Measurements from ENCODE around the gene LNPK. TPM values are rescaled to one million over a fixed set of nuclear protein-coding genes. Genes with fewer than 3 reads are reported as not detected.

LNPK gene
- total and polyA plus RNA-seq, 2 of the 4 experiments (the other 2 are of a cell fraction): 18.7 to 48.6 TPM

GRCh38 chr2:175932675-175933074 is 69.4 kb downstream of the LNPK start:
- POLR2A ChIA-PET (ENCODE audit: unreplicated experiment): no interaction called here
- H3K18ac ChIP-seq (ENCODE audit: low read depth, low read length): no peak overlapping the region
- CTCF ChIA-PET: no interaction called here
- no peak overlapping the region for H2AK9ac ChIP-seq (replicated peaks; ENCODE audit: low read depth, low read length, poor library complexity)
- dilution Hi-C loops (cut with HindIII; ENCODE audit: low sequenced_read_pairs, unreplicated experiment): no loop called here
- no peak overlapping the region for H2BK20ac ChIP-seq (ENCODE audit: low read depth, low read length)
- H4K91ac ChIP-seq (ENCODE audit: insufficient read depth, low read depth, low read length): no peak overlapping the region
- H2AFZ ChIP-seq (replicated peaks; ENCODE audit: low read length, poor library complexity): no peak overlapping the region
- no peaks in the 10 kb centered on the region for H3K27me3 ChIP-seq (ENCODE audit: control insufficient read depth, insufficient read depth, low read length)
- BruUV-seq (replicated peaks): no TSS peak
- H3K79me1 ChIP-seq (ENCODE audit: low read depth in 1 of 2, low read length in 2 of 2): no peaks in the 10 kb centered on the region
- DNase-seq (no peak), ATAC-seq (ENCODE audit: low read depth) (no peak)
- no peak overlapping the region for H2BK5ac ChIP-seq (ENCODE audit: low read depth, low read length, poor library complexity, severe bottlenecking)
- no peak overlapping the region for H4K5ac ChIP-seq (ENCODE audit: low read depth, low read length)
- H4K20me1 ChIP-seq (ENCODE audit: insufficient read depth, low read length): no peaks in the 10 kb centered on the region
- H3K23ac ChIP-seq (ENCODE audit: low read depth, low read length): no peak overlapping the region
- H3K4ac ChIP-seq (ENCODE audit: low read depth, low read length): no peak overlapping the region
- no peak overlapping the region for H2AK5ac ChIP-seq (ENCODE audit: low read depth, low read length)
- no peak overlapping the region for H3K4me2 ChIP-seq (ENCODE audit: low read depth, low read length)
- no peak overlapping the region for H2BK15ac ChIP-seq (ENCODE audit: low read depth, low read length)
- H3K36me3 ChIP-seq (ENCODE audit: control insufficient read depth, insufficient read depth, low read length): peaks cover 3% of the 10 kb centered on the region; the same call in 1 of the 2 replicates
- H4K8ac ChIP-seq (ENCODE audit: low read depth in 2 of 2, low read length in 2 of 2): no peak overlapping the region
- no peak overlapping the region for H3K9ac ChIP-seq (ENCODE audit: low read depth, low read length)
- TF ChIP-seq MAFK (IDR thresholded peaks at IDR 0.05; ENCODE audit: low read depth, low read length): no peak
- TF ChIP-seq RAD21 (IDR thresholded peaks at IDR 0.05; ENCODE audit: low read length): no peak
- no peak for TF ChIP-seq CTCF (conservative IDR thresholded peaks at IDR 0.05; ENCODE audit: low read depth, low read length)
- peak; percentile 58 for TF ChIP-seq CEBPB (IDR thresholded peaks at IDR 0.05; ENCODE audit: low read depth, low read length)
- TF ChIP-seq BHLHE40 (IDR thresholded peaks at IDR 0.05; ENCODE audit: low read depth, low read length): no peak
- no peak overlapping the region for H3K56ac ChIP-seq (ENCODE audit: extremely low read depth, insufficient read depth, low read length)
- no peak overlapping the region for H3K14ac ChIP-seq (replicated peaks; ENCODE audit: low read depth, low read length)
- intact Hi-C loops (cut with micrococcal nuclease): no loop called here
- H3K4me1 ChIP-seq (ENCODE audit: control insufficient read depth, insufficient read depth, low read length): no peaks in the 10 kb centered on the region
- H3K27ac ChIP-seq (ENCODE audit: insufficient read depth, low read length): no peak overlapping the region
- no peak overlapping the region for H2BK120ac ChIP-seq (ENCODE audit: low read depth, low read length)
- H3K9me1 ChIP-seq (ENCODE audit: insufficient read depth, low read length): no peaks in the 10 kb centered on the region
- no peaks in the 10 kb centered on the region for H3K9me3 ChIP-seq (ENCODE audit: control insufficient read depth, insufficient read depth, low read length)
- H3K4me3 ChIP-seq (ENCODE audit: insufficient read depth, low read depth, low read length): no peak overlapping the region
- WGBS, 2 experiments (ENCODE audit: extremely low coverage in 2 of 2, insufficient read length in 1 of 2): no CpG with 5 or more reads among the region's 2 CpGs
- in situ Hi-C loops (cut with MboI; ENCODE audit: low sequenced_read_pairs): no loop called here
